H1 (cell line): ENCODE results near the gene COX10. TPM values are rescaled to one million over a fixed set of nuclear protein-coding genes. Genes with fewer than 3 reads are reported as not detected.

ENCODE experiments used
- CTCF ChIA-PET: fragments of 300-600 bp; sonication (Branson Sonifier 250); formaldehyde crosslinking; loops from one replicate; lab custom pipeline; 2021; ENCODE audit not compliant: partially characterized antibody; lab: Charles Lee
- POLR2A ChIA-PET: fragments of 300-600 bp; sonication (Branson Sonifier 250); formaldehyde crosslinking; loops from one replicate; lab custom pipeline; 2021; ENCODE audit warnings: inconsistent platforms; ENCODE audit not compliant: partially characterized antibody; lab: Charles Lee
- DNase-seq, 2 experiments: peaks; one replicate each; pipeline versions ENCODE4 v3.0.0 to v3.0.0-alpha.2; 2010 to 2022; ENCODE audit warnings: low spot score in 2 of 2, low read depth in 1 of 2, mixed read lengths in 1 of 2
- FAIRE-seq: peaks from 2 replicates; lab custom pipeline; 2011; peaks lifted over from hg19 to GRCh38; lab: Jason Lieb, UNC
- H2AFZ ChIP-seq: 2 replicates; pipeline ENCODE4 v1.8.1; 2012; ENCODE audit warnings: low read length, inconsistent platforms
- H2AK5ac ChIP-seq: 2 replicates; pipeline ENCODE4 v1.6.1; 2013; ENCODE audit warnings: low read depth, low read length
- H2BK120ac ChIP-seq: replicated peaks from 2 replicates; pipeline ENCODE3; 2013; ENCODE audit warnings: low read depth, low read length, inconsistent platforms
- H2BK12ac ChIP-seq: 2 replicates; pipeline ENCODE4 v1.6.1; 2013; ENCODE audit warnings: low read depth, low read length
- H2BK15ac ChIP-seq: 2 replicates; pipeline ENCODE4 v1.6.1; 2013; ENCODE audit warnings: low read length
- H2BK20ac ChIP-seq: 2 replicates; pipeline ENCODE4 v1.6.1; 2013; ENCODE audit warnings: low read length
- H2BK5ac ChIP-seq: 2 replicates; pipeline ENCODE4 v1.6.1; 2013; ENCODE audit warnings: low read depth, low read length
- H3K14ac ChIP-seq: 2 replicates; pipeline ENCODE4 v1.6.1; 2013; ENCODE audit warnings: inconsistent platforms; ENCODE audit not compliant: insufficient read length
- H3K18ac ChIP-seq: 2 replicates; pipeline ENCODE4 v1.6.1; 2013; ENCODE audit warnings: low read length; ENCODE audit errors: extremely low read depth
- H3K23ac ChIP-seq: 2 replicates; pipeline ENCODE4 v1.6.1; 2013; ENCODE audit warnings: inconsistent platforms; ENCODE audit not compliant: insufficient read length
- H3K23me2 ChIP-seq: 2 replicates; pipeline ENCODE4 v1.6.1; 2013; ENCODE audit warnings: low read depth, low read length
- H3K27ac ChIP-seq: 2 replicates; pipeline ENCODE4 v1.6.1; 2011; ENCODE audit warnings: low read depth, low read length, inconsistent platforms
- H3K27me3 ChIP-seq, 4 experiments: replicated peaks in 1 of 4; 1 replicate in 1 of 4; 2 replicates in 3 of 4; pipeline versions ENCODE4 v1.6.1 to v1.8.1; 2011 to 2013; ENCODE audit warnings: low read length in 3 of 4, mild to moderate bottlenecking in 3 of 4, inconsistent platforms in 2 of 4, mixed read lengths in 2 of 4, moderate library complexity in 1 of 4; ENCODE audit not compliant: control insufficient read depth in 3 of 4, insufficient read depth in 3 of 4; ENCODE audit errors: extremely low read depth in 1 of 4
- H3K36me3 ChIP-seq, 4 experiments: 2 replicates each; pipeline versions ENCODE4 v1.6.1 to v1.8.1; 2011 to 2013; ENCODE audit warnings: mild to moderate bottlenecking in 4 of 4, low read length in 3 of 4, moderate library complexity in 2 of 4, control low read depth in 1 of 4, inconsistent platforms in 1 of 4; ENCODE audit not compliant: insufficient read depth in 4 of 4, control insufficient read depth in 2 of 4
- H3K4ac ChIP-seq: replicated peaks from 2 replicates; pipeline ENCODE3; 2013; ENCODE audit warnings: low read length, low read depth, mixed read lengths, inconsistent platforms; ENCODE audit not compliant: insufficient read length
- H3K4me1 ChIP-seq, 4 experiments: replicated peaks in 1 of 4; 1 replicate in 1 of 4; 2 replicates in 3 of 4; pipeline versions ENCODE4 v1.6.1 to v1.8.1; 2011 to 2013; ENCODE audit warnings: low read length in 3 of 4, inconsistent platforms in 2 of 4, mixed read lengths in 1 of 4; ENCODE audit not compliant: insufficient read depth in 4 of 4, control insufficient read depth in 3 of 4
- H3K4me2 ChIP-seq, 2 experiments: 2 replicates each; pipeline versions ENCODE4 v1.6.1 to v1.8.1; 2011 to 2013; ENCODE audit warnings: low read depth in 2 of 2, low read length in 2 of 2, control low read depth in 1 of 2, inconsistent platforms in 1 of 2, mild to moderate bottlenecking in 1 of 2; ENCODE audit not compliant: insufficient read depth in 1 of 2
- H3K4me3 ChIP-seq, 4 experiments: fragments of 200-600, 300-600 bp in 1 of 4; sonication (generic), shearing (Covaris generic), sonication (Bioruptor Twin) in 1 of 4; 2 replicates each; pipeline versions ENCODE4 v1.5.1 to v1.8.1; 2011 to 2016; ENCODE audit warnings: low read length in 4 of 4, low read depth in 3 of 4, control low read depth in 2 of 4, inconsistent platforms in 2 of 4, mild to moderate bottlenecking in 2 of 4, mixed read lengths in 1 of 4, moderate library complexity in 1 of 4; ENCODE audit not compliant: insufficient read depth in 2 of 4; ENCODE audit errors: extremely low read depth in 1 of 4
- H3K56ac ChIP-seq: replicated peaks from 2 replicates; pipeline ENCODE3; 2013; ENCODE audit warnings: low read depth, mild to moderate bottlenecking, mixed read lengths, low read length, inconsistent platforms; ENCODE audit not compliant: insufficient read length
- H3K79me1 ChIP-seq: 2 replicates; pipeline ENCODE4 v1.6.1; 2013; ENCODE audit warnings: low read depth, low read length, control low read depth
- H3K79me2 ChIP-seq, 2 experiments: 2 replicates each; pipeline versions ENCODE4 v1.6.1 to v1.8.1; 2012 to 2013; ENCODE audit warnings: low read length in 2 of 2, mild to moderate bottlenecking in 2 of 2, inconsistent platforms in 1 of 2; ENCODE audit not compliant: insufficient read depth in 2 of 2, control insufficient read depth in 1 of 2
- H3K9ac ChIP-seq, 4 experiments: replicated peaks in 1 of 4; 1 replicate in 1 of 4; 2 replicates in 3 of 4; pipeline versions ENCODE4 v1.6.1 to v1.8.1; 2011 to 2013; ENCODE audit warnings: low read depth in 3 of 4, low read length in 3 of 4, control low read depth in 2 of 4, mild to moderate bottlenecking in 2 of 4, moderate library complexity in 2 of 4, inconsistent platforms in 1 of 4; ENCODE audit errors: extremely low read depth in 1 of 4
- H3K9me3 ChIP-seq, 2 experiments: 2 replicates each; pipeline versions ENCODE4 v1.6.1 to v1.8.1; 2012 to 2013; ENCODE audit warnings: mild to moderate bottlenecking in 2 of 2, moderate library complexity in 2 of 2, control low read depth in 1 of 2, inconsistent platforms in 1 of 2, low read depth in 1 of 2, low read length in 1 of 2, mixed read lengths in 1 of 2; ENCODE audit not compliant: insufficient read depth in 2 of 2
- H4K20me1 ChIP-seq, 2 experiments: replicated peaks in 1 of 2; 2 replicates each; pipeline versions ENCODE3 to v1.8.1; 2011 to 2013; ENCODE audit warnings: inconsistent platforms in 2 of 2, low read length in 2 of 2, mild to moderate bottlenecking in 1 of 2; ENCODE audit not compliant: insufficient read depth in 2 of 2, control insufficient read depth in 1 of 2
- H4K5ac ChIP-seq: 2 replicates; pipeline ENCODE4 v1.6.1; 2013; ENCODE audit warnings: low read length, low read depth, mixed read lengths, inconsistent platforms; ENCODE audit not compliant: insufficient read length
- H4K8ac ChIP-seq: 2 replicates; pipeline ENCODE4 v1.8.0; 2013; ENCODE audit warnings: mild to moderate bottlenecking, moderate library complexity, low read length, inconsistent platforms; ENCODE audit not compliant: insufficient read depth; ENCODE audit errors: extremely low read depth
- H4K91ac ChIP-seq: replicated peaks from 2 replicates; pipeline ENCODE3; 2013; ENCODE audit warnings: low read length, mixed read lengths, inconsistent platforms; ENCODE audit not compliant: insufficient read length
- ASH2L ChIP-seq: fragments of 200-600, 300-600 bp; sonication (generic); IDR thresholded peaks from one replicate; pipeline ENCODE4 v1.7.1; 2017; ENCODE audit warnings: low read length
- BACH1 ChIP-seq: IDR thresholded peaks from 2 replicates; pipeline ENCODE4 v1.6.1; 2012; ENCODE audit warnings: low read length, improper control_type of control experiment
- BCL11A ChIP-seq, 2 experiments: IDR thresholded peaks; one replicate each; pipeline ENCODE4 v1.6.1; 2011; ENCODE audit warnings: low read depth in 2 of 2, low read length in 2 of 2, mild to moderate bottlenecking in 2 of 2
- BRCA1 ChIP-seq: IDR thresholded peaks from 2 replicates; pipeline ENCODE4 v1.6.1; 2012; ENCODE audit warnings: low read depth, low read length, improper control_type of control experiment
- CHD2 ChIP-seq: IDR thresholded peaks from 2 replicates; pipeline ENCODE4 v1.6.1; 2012; ENCODE audit warnings: low read length, improper control_type of control experiment
- JUND ChIP-seq: IDR thresholded peaks from 2 replicates; pipeline ENCODE4 v1.6.1; 2011; ENCODE audit warnings: mild to moderate bottlenecking, improper control_type of control experiment, low read length
- KDM1A ChIP-seq: fragments of 200-600, 300-600 bp; sonication (generic); IDR thresholded peaks from 2 replicates; pipeline ENCODE4 v1.7.1; 2016; ENCODE audit warnings: mild to moderate bottlenecking, low read length, borderline replicate concordance
- KDM5A ChIP-seq: fragments of 200-600 bp; IDR thresholded peaks from 2 replicates; pipeline ENCODE4 v1.7.1; 2012; ENCODE audit warnings: mild to moderate bottlenecking, low read length, inconsistent platforms, mixed read lengths
- POLR2A ChIP-seq, 2 experiments: IDR thresholded peaks; 1 replicate in 1 of 2; 2 replicates in 1 of 2; pipeline ENCODE4 v1.6.1; 2011; ENCODE audit warnings: low read depth in 2 of 2, low read length in 2 of 2, mild to moderate bottlenecking in 2 of 2; ENCODE audit errors: control extremely low read depth in 1 of 2
- RAD21 ChIP-seq, 2 experiments: IDR thresholded peaks in 1 of 2; conservative IDR thresholded peaks in 1 of 2; 2 replicates each; pipeline ENCODE4 v1.6.1; 2011; ENCODE audit warnings: low read depth in 2 of 2, low read length in 2 of 2, improper control_type of control experiment in 1 of 2, inconsistent platforms in 1 of 2, mild to moderate bottlenecking in 1 of 2, moderate library complexity in 1 of 2
- SIN3A ChIP-seq, 2 experiments: IDR thresholded peaks in 1 of 2; conservative IDR thresholded peaks in 1 of 2; 2 replicates each; pipeline ENCODE4 v1.6.1; 2011 to 2012; ENCODE audit warnings: low read length in 2 of 2, improper control_type of control experiment in 1 of 2, low read depth in 1 of 2, mild to moderate bottlenecking in 1 of 2
- SIRT6 ChIP-seq: IDR thresholded peaks from one replicate; pipeline ENCODE4 v1.7.1; 2012; ENCODE audit warnings: low read length, inconsistent platforms
- SP4 ChIP-seq: IDR thresholded peaks from 2 replicates; pipeline ENCODE4 v1.6.1; 2012; ENCODE audit warnings: low read length, inconsistent platforms
- TAF7 ChIP-seq: optimal IDR thresholded peaks from 2 replicates; pipeline ENCODE3; 2011; ENCODE audit warnings: low read depth, mild to moderate bottlenecking, inconsistent platforms, low read length, moderate library complexity, borderline replicate concordance
- TEAD4 ChIP-seq: IDR thresholded peaks from 2 replicates; pipeline ENCODE4 v1.6.1; 2012; ENCODE audit warnings: low read depth, low read length, inconsistent platforms, mixed read lengths
- ZNF274 ChIP-seq: IDR thresholded peaks from 2 replicates; pipeline ENCODE4 v1.7.0; 2012; ENCODE audit warnings: low read length, borderline replicate concordance; ENCODE audit errors: extremely low read depth
- WGBS, 2 experiments: shearing (Covaris generic) in 1 of 2; methylation state at CpG; one replicate each; pipeline versions ENCODE4 v1.1.6 to v1.1.7; 2013 to 2015; ENCODE audit warnings: low lambda C conversion rate in 2 of 2, mixed read lengths in 2 of 2, inconsistent platforms in 1 of 2, low coverage in 1 of 2, missing lambda C conversion rate in 1 of 2; ENCODE audit not compliant: insufficient replicate concordance in 2 of 2, insufficient coverage in 1 of 2, insufficient read length in 1 of 2; ENCODE audit errors: extremely low coverage in 1 of 2, missing lambda C conversion rate in 1 of 2; 5-methylcytosine and 5-hydroxymethylcytosine counted together
- polyA plus RNA-seq, 7 experiments: library from polyadenylated mRNA; depleted of rRNA in 3 of 7; stranded (reverse) in 5 of 7; unstranded in 2 of 7; fragments of >200 nt in 5 of 7; fragments of 200-250 nt in 2 of 7; gene quantifications; 1 replicate in 5 of 7; 2 replicates in 1 of 7; 4 replicates in 1 of 7; pipeline versions ENCODE4 v1.2.1 to v1.2.3, GENCODE V29; 2011 to 2013; ENCODE audit warnings: missing spikeins in 2 of 7, mixed read lengths in 2 of 7
- total RNA-seq: library from RNA; stranded (reverse); fragmentation: NEBNext Ultra II Directional; extraction: Animal tissue kit (Norgen Biotek cat#: 25700); gene quantifications from 2 replicates; pipeline ENCODE4 v1.2.1, GENCODE V29; 2021

COX10 gene
- total and polyA plus RNA-seq, 2 of the 8 experiments (the other 6 are each of a cell fraction or from before 2014, with no cell fraction given): 18.0 to 23.0 TPM

- Histone ChIP-seq H2BK15ac (no peak overlapping the region), H3K23me2 (no peaks in the 10 kb centered on the region), H2BK12ac (no peak overlapping the region), H3K27me3 (no peaks in the 10 kb centered on the region), H2AFZ (no peak overlapping the region), H3K4me3 (no peak overlapping the region), H4K5ac (no peak overlapping the region), H3K23ac (no peak overlapping the region), H2BK120ac (no peak overlapping the region), H3K56ac (no peak overlapping the region), H2BK5ac (no peak overlapping the region), H2BK20ac (no peak overlapping the region), H4K8ac (no peak overlapping the region), H3K4me2 (no peak overlapping the region), H2AK5ac (no peak overlapping the region), H3K79me2 (peaks cover 0 to 14% of the 10 kb centered on the region in 2 experiments; a peak in 2 of 4 replicates), H4K91ac (no peak overlapping the region), H3K9me3 (no peaks in the 10 kb centered on the region), H3K18ac (no peak overlapping the region), H3K79me1 (no peaks in the 10 kb centered on the region; the same call in 1 of the 2 replicates), H3K14ac (no peak overlapping the region), H3K4ac (no peak overlapping the region), H3K4me1 (peaks cover 0 to 2% (median 0%) of the 10 kb centered on the region in 4 experiments; a peak in 1 of 7 replicates), H3K9ac (no peak overlapping the region), H3K27ac (no peak overlapping the region), H3K36me3 (no peaks in the 10 kb centered on the region), H4K20me1 (peaks cover 2 to 3% of the 10 kb centered on the region in 2 experiments)
- CTCF ChIA-PET: no interaction called here
- no peak for FAIRE-seq
- no peak for DNase-seq
- POLR2A ChIA-PET: no interaction called here
- 96% methylated on average over 3 of the region's 3 CpGs; no CpG with 5 or more reads in 1 of the 2 experiments for WGBS, 2 experiments
- TF ChIP-seq POLR2A (IDR thresholded peaks at IDR 0.05; ENCODE audit: control extremely low read depth in 1 of 2, low read depth in 2 of 2, low read length in 2 of 2): no peak
- TF ChIP-seq JUND: no peak
- no peak for TF ChIP-seq SP4
- TF ChIP-seq BRCA1: no peak
- TF ChIP-seq TAF7: no peak
- no peak for TF ChIP-seq KDM5A
- TF ChIP-seq SIN3A (conservative IDR thresholded peaks at IDR 0.05 in 1 of 2, IDR thresholded peaks at IDR 0.05 in 1 of 2; ENCODE audit: low read depth in 1 of 2, low read length in 2 of 2): no peak
- no peak for TF ChIP-seq BCL11A (IDR thresholded peaks at IDR 0.05; ENCODE audit: low read depth in 2 of 2, low read length in 2 of 2)
- TF ChIP-seq ASH2L: no peak
- TF ChIP-seq BACH1: no peak
- TF ChIP-seq RAD21 (IDR thresholded peaks at IDR 0.05 in 1 of 2, conservative IDR thresholded peaks at IDR 0.05 in 1 of 2; ENCODE audit: low read depth in 2 of 2, low read length in 2 of 2): no peak
- TF ChIP-seq KDM1A: no peak
- TF ChIP-seq SIRT6: no peak
- TF ChIP-seq ZNF274: no peak
- no peak for TF ChIP-seq CHD2
- TF ChIP-seq TEAD4: no peak
Observed at GRCh38 chr17:14101976-14102375, 32.7 kb downstream of the COX10 start.
